OCI-LY7 (cell line): ENCODE data around the gene LMOD1. TPM values are rescaled to one million over a fixed set of nuclear protein-coding genes. Genes with fewer than 3 reads are reported as not detected.

Source experiments
- BruUV-seq: library from RNA; stranded (reverse); fragments of 400-500 nt; replicated peaks from 2 replicates; lab custom pipeline; 2021; lab: Mats Ljungman, UMichigan
- CTCF ChIA-PET: fragments of 300-600 bp; sonication (Branson Sonifier 250); formaldehyde crosslinking; loops from one replicate; lab custom pipeline; 2022; ENCODE audit warnings: antibody characterized with exemption; ENCODE audit not compliant: unreplicated experiment; lab: Charles Lee
- POLR2A ChIA-PET: fragments of 300-600 bp; sonication (Branson Sonifier 250); formaldehyde crosslinking; loops from one replicate; lab custom pipeline; 2022; ENCODE audit warnings: antibody characterized with exemption; lab: Charles Lee
- DNase-seq: peaks from one replicate; pipeline ENCODE4 v3.0.0-alpha.2; 2015; ENCODE audit warnings: low spot score
- H2AFZ ChIP-seq: fragments of 200-600 bp; sonication (generic), shearing (Covaris generic); 2 replicates; pipeline ENCODE4 v1.6.1; 2014; ENCODE audit warnings: mild to moderate bottlenecking, antibody characterized with exemption, low read length, moderate library complexity
- H3K27ac ChIP-seq: fragments of 200-600 bp; sonication (generic); 2 replicates; pipeline ENCODE4 v1.5.1; 2014; ENCODE audit warnings: mixed run types, low read depth, mild to moderate bottlenecking, moderate library complexity, low read length, inconsistent platforms; ENCODE audit not compliant: poor library complexity, severe bottlenecking
- H3K36me3 ChIP-seq: fragments of 200-600 bp; sonication (generic); 2 replicates; pipeline ENCODE4 v1.6.1; 2014; ENCODE audit warnings: mild to moderate bottlenecking, antibody characterized with exemption, low read length, moderate library complexity, mixed read lengths; ENCODE audit not compliant: insufficient read depth
- H3K4me1 ChIP-seq: fragments of 200-600 bp; sonication (generic); 2 replicates; pipeline ENCODE4 v1.5.1; 2014; ENCODE audit warnings: mild to moderate bottlenecking, low read length; ENCODE audit not compliant: insufficient read depth, poor library complexity, severe bottlenecking
- H3K4me2 ChIP-seq: fragments of 200-600 bp; sonication (generic); 2 replicates; pipeline ENCODE4 v1.6.1; 2014; ENCODE audit warnings: mild to moderate bottlenecking, low read length
- H3K4me3 ChIP-seq: fragments of 200-600 bp; sonication (generic); 2 replicates; pipeline ENCODE4 v1.5.1; 2014; ENCODE audit warnings: mild to moderate bottlenecking, low read depth, low read length; ENCODE audit not compliant: poor library complexity, severe bottlenecking
- H3K79me2 ChIP-seq: fragments of 200-600 bp; sonication (generic); 2 replicates; pipeline ENCODE4 v1.6.1; 2016; ENCODE audit warnings: low read depth, mild to moderate bottlenecking, low read length, moderate library complexity, mixed read lengths; ENCODE audit not compliant: insufficient read depth
- H3K9me2 ChIP-seq: fragments of 200-600 bp; sonication (generic); 2 replicates; pipeline ENCODE4 v1.6.1; 2016; ENCODE audit warnings: mild to moderate bottlenecking, low read length, mixed read lengths; ENCODE audit not compliant: insufficient read depth
- H3K9me3 ChIP-seq: fragments of 200-600 bp; sonication (generic); 2 replicates; pipeline ENCODE4 v1.6.1; 2014; ENCODE audit warnings: mild to moderate bottlenecking, mixed run types, low read length, mixed read lengths
- H4K20me1 ChIP-seq: fragments of 200-600 bp; sonication (generic); 2 replicates; pipeline ENCODE4 v1.6.1; 2014; ENCODE audit warnings: mild to moderate bottlenecking, antibody characterized with exemption, low read length, moderate library complexity, mixed read lengths; ENCODE audit not compliant: insufficient read depth
- CTCF ChIP-seq: fragments of 200-600 bp; sonication (generic); conservative IDR thresholded peaks from 2 replicates; pipeline ENCODE4 v1.5.1; 2014; ENCODE audit warnings: mild to moderate bottlenecking, antibody characterized with exemption, low read length, moderate library complexity, mixed read lengths
- EZH2phosphoT487 ChIP-seq: fragments of 200-600 bp; sonication (generic); IDR thresholded peaks from 2 replicates; pipeline ENCODE4 v1.6.1; 2018; ENCODE audit warnings: low read depth, borderline replicate concordance, mild to moderate bottlenecking, mixed run types, antibody characterized with exemption, low read length, moderate library complexity, mixed read lengths
- intact Hi-C: fragments of 100-400 bp; cut with micrococcal nuclease; formaldehyde crosslinking; loops from one replicate; pipeline ENCODE4 v1.10.0; 2022; ENCODE audit not compliant: unreplicated experiment
- total RNA-seq, 2 experiments: library from RNA; depleted of rRNA in 1 of 2; stranded (reverse); fragments of >200 nt in 1 of 2; shearing (Covaris generic) in 1 of 2; gene quantifications; 2 replicates each; pipeline ENCODE4 v1.2.3, GENCODE V29; 2014 to 2022

LMOD1 gene
- total RNA-seq, 2 experiments from 2014 or later = not detected

GRCh38 chr1:201937624-201938213, 8.6 kb downstream of the LMOD1 start:
- TF ChIP-seq EZH2phosphoT487 (no peak), CTCF (no peak)
- H2AFZ ChIP-seq = no peak overlapping the region
- no peak for DNase-seq
- no peaks in the 10 kb centered on the region for H4K20me1 ChIP-seq
- no peak overlapping the region for H3K4me3 ChIP-seq
- no peaks in the 10 kb centered on the region for H3K4me1 ChIP-seq
- intact Hi-C loops = no loop called here
- ChIA-PET CTCF (no interaction called here), POLR2A (interaction anchor here (1.1 kb wide), 1 partner anchor 10 kb away, joined by 4 read pairs; no protein-coding TSS in a partner anchor)
- BruUV-seq = no TSS peak
- H3K9me3 ChIP-seq = no peaks in the 10 kb centered on the region
- no peak overlapping the region for H3K27ac ChIP-seq
- no peak overlapping the region for H3K4me2 ChIP-seq
- H3K36me3 ChIP-seq = no peaks in the 10 kb centered on the region
- H3K79me2 ChIP-seq = no peaks in the 10 kb centered on the region
- H3K9me2 ChIP-seq = no peaks in the 10 kb centered on the region

GRCh38 chr1:201933840-201934430, 12.4 kb downstream of the LMOD1 start:
- Histone ChIP-seq H4K20me1 (no peaks in the 10 kb centered on the region), H3K4me3 (no peak overlapping the region), H3K4me1 (no peaks in the 10 kb centered on the region), H3K27ac (no peak overlapping the region), H2AFZ (no peak overlapping the region), H3K36me3 (no peaks in the 10 kb centered on the region), H3K9me3 (no peaks in the 10 kb centered on the region), H3K4me2 (no peak overlapping the region), H3K79me2 (no peaks in the 10 kb centered on the region), H3K9me2 (no peaks in the 10 kb centered on the region)
- ChIA-PET CTCF (no interaction called here), POLR2A (interaction anchor here (0.7 kb wide), 1 partner anchor 38 kb away, joined by 3 read pairs; no protein-coding TSS in a partner anchor)
- intact Hi-C loops = no loop called here
- no TSS peak for BruUV-seq
- DNase-seq = no peak
- no peak for TF ChIP-seq CTCF
- no peak for TF ChIP-seq EZH2phosphoT487

- Histone ChIP-seq H3K27ac (no peak overlapping the region), H3K36me3 (no peaks in the 10 kb centered on the region), H3K4me3 (no peak overlapping the region), H3K4me2 (no peak overlapping the region), H3K4me1 (no peaks in the 10 kb centered on the region), H3K9me3 (no peaks in the 10 kb centered on the region), H4K20me1 (no peaks in the 10 kb centered on the region), H3K9me2 (no peaks in the 10 kb centered on the region), H3K79me2 (no peaks in the 10 kb centered on the region), H2AFZ (no peak overlapping the region)
- DNase-seq = no peak
- TF ChIP-seq CTCF (no peak), EZH2phosphoT487 (no peak)
- intact Hi-C loops = no loop called here
- CTCF ChIA-PET = no interaction called here
- no TSS peak for BruUV-seq
- POLR2A ChIA-PET = interaction anchor here (0.7 kb wide), 1 partner anchor 28 kb away, joined by 3 read pairs; no protein-coding TSS in a partner anchor
Observed at GRCh38 chr1:201930803-201931202, 15.5 kb downstream of the LMOD1 start.
